Mesendoderm (in vitro differentiated cells): ENCODE measurements around the gene TOGARAM2.
"Not testable (repeated sequence)": the region's sequence is repeated elsewhere in the genome, so short reads cannot be mapped to it uniquely, and the experiment has no call there.

Experiments used
- DNase-seq: peaks from one replicate; pipeline ENCODE4 v3.0.0; 2013
- H2AK5ac ChIP-seq: 2 replicates; pipeline ENCODE4 v1.6.1; 2013; ENCODE audit warnings: low read length, inconsistent platforms
- H2BK120ac ChIP-seq: 2 replicates; pipeline ENCODE4 v1.6.1; 2013; ENCODE audit warnings: low read depth, mild to moderate bottlenecking, low read length, moderate library complexity, mixed read lengths
- H2BK15ac ChIP-seq: replicated peaks from 2 replicates; pipeline ENCODE4 v1.6.1; 2013; ENCODE audit warnings: low read depth, mild to moderate bottlenecking, moderate library complexity
- H2BK5ac ChIP-seq: 2 replicates; pipeline ENCODE4 v1.6.1; 2013; ENCODE audit warnings: low read length, inconsistent platforms
- H3K18ac ChIP-seq: 2 replicates; pipeline ENCODE4 v1.6.1; 2013; ENCODE audit warnings: mild to moderate bottlenecking, low read length, mixed read lengths
- H3K23ac ChIP-seq: one replicate; pipeline ENCODE4 v1.6.1; 2013; ENCODE audit warnings: low read length
- H3K27ac ChIP-seq: 2 replicates; pipeline ENCODE4 v1.5.1; 2013; ENCODE audit warnings: low read depth, mild to moderate bottlenecking, inconsistent platforms, low read length, moderate library complexity
- H3K27me3 ChIP-seq: 2 replicates; pipeline ENCODE4 v1.6.1; 2013; ENCODE audit warnings: low read length, control low read depth, mild to moderate bottlenecking, inconsistent platforms; ENCODE audit not compliant: insufficient read depth, poor library complexity
- H3K36me3 ChIP-seq: 2 replicates; pipeline ENCODE4 v1.6.1; 2013; ENCODE audit warnings: low read length, inconsistent platforms; ENCODE audit not compliant: control insufficient read depth, insufficient read depth
- H3K4ac ChIP-seq: one replicate; pipeline ENCODE4 v1.6.1; 2013; ENCODE audit warnings: low read depth, mild to moderate bottlenecking, low read length, moderate library complexity
- H3K4me1 ChIP-seq: 2 replicates; pipeline ENCODE4 v1.6.1; 2013; ENCODE audit warnings: low read depth, low read length, inconsistent platforms; ENCODE audit not compliant: control insufficient read depth
- H3K4me2 ChIP-seq: 2 replicates; pipeline ENCODE4 v1.6.1; 2013; ENCODE audit warnings: low read length
- H3K4me3 ChIP-seq: 2 replicates; pipeline ENCODE4 v1.5.1; 2013; ENCODE audit warnings: mild to moderate bottlenecking, low read length
- H3K56ac ChIP-seq: one replicate; pipeline ENCODE4 v1.6.1; 2013; ENCODE audit warnings: low read length
- H3K79me1 ChIP-seq: 2 replicates; pipeline ENCODE4 v1.6.1; 2013; ENCODE audit warnings: low read length, inconsistent platforms
- H3K79me2 ChIP-seq: 2 replicates; pipeline ENCODE4 v1.6.1; 2013; ENCODE audit warnings: mild to moderate bottlenecking, low read length; ENCODE audit not compliant: control insufficient read depth, insufficient read depth
- H3K9ac ChIP-seq: 2 replicates; pipeline ENCODE4 v1.6.1; 2013; ENCODE audit warnings: low read length, inconsistent platforms
- H4K5ac ChIP-seq: one replicate; pipeline ENCODE4 v1.6.1; 2013; ENCODE audit warnings: low read length
- H4K8ac ChIP-seq: one replicate; pipeline ENCODE4 v1.6.1; 2013; ENCODE audit warnings: low read depth, mild to moderate bottlenecking, control low read depth, low read length, moderate library complexity
- WGBS: extraction: QIAGEN DNeasy Blood & Tissue Kit; methylation state at CpG from one replicate; pipeline ENCODE4 v1.1.7; 2013; ENCODE audit warnings: low lambda C conversion rate, missing lambda C conversion rate; ENCODE audit not compliant: insufficient coverage; ENCODE audit errors: extremely low coverage; 5-methylcytosine and 5-hydroxymethylcytosine counted together

Gene TOGARAM2

GRCh38 chr2:29079887-29080286 is 98.8 kb downstream of the TOGARAM2 start:
- no peak overlapping the region for H4K5ac ChIP-seq
- no peak overlapping the region for H3K56ac ChIP-seq
- no peaks in the 10 kb centered on the region for H3K36me3 ChIP-seq
- no peak overlapping the region for H3K4ac ChIP-seq
- H2BK15ac ChIP-seq: no peak overlapping the region
- no CpG with 5 or more reads among the region's 7 CpGs for WGBS
- no peak overlapping the region for H4K8ac ChIP-seq
- no peak overlapping the region for H3K4me3 ChIP-seq
- H3K18ac ChIP-seq: no peak overlapping the region
- no peak overlapping the region for H3K23ac ChIP-seq
- no peak overlapping the region for H3K27ac ChIP-seq
- no peak overlapping the region for H3K9ac ChIP-seq
- H3K27me3 ChIP-seq: no peaks in the 10 kb centered on the region
- no peak overlapping the region for H2BK5ac ChIP-seq
- H3K79me1 ChIP-seq: no peaks in the 10 kb centered on the region
- H3K4me1 ChIP-seq: no peaks in the 10 kb centered on the region
- no peak overlapping the region for H3K4me2 ChIP-seq
- H2BK120ac ChIP-seq: no peak overlapping the region
- H2AK5ac ChIP-seq: no peak overlapping the region
- H3K79me2 ChIP-seq: no peaks in the 10 kb centered on the region
- no peak for DNase-seq

GRCh38 chr2:29080886-29081743 is 100.0 kb downstream of the TOGARAM2 start:
- H2BK5ac ChIP-seq: no peak overlapping the region
- no peak overlapping the region for H3K23ac ChIP-seq
- no peak overlapping the region for H4K8ac ChIP-seq
- H3K4me3 ChIP-seq: no peak overlapping the region
- no peaks in the 10 kb centered on the region for H3K79me1 ChIP-seq
- no peak overlapping the region for H3K4me2 ChIP-seq
- H2AK5ac ChIP-seq: no peak overlapping the region
- H3K27me3 ChIP-seq: no peaks in the 10 kb centered on the region
- no peaks in the 10 kb centered on the region for H3K4me1 ChIP-seq
- H3K27ac ChIP-seq: no peak overlapping the region
- H3K4ac ChIP-seq: no peak overlapping the region
- H3K56ac ChIP-seq: no peak overlapping the region
- WGBS: no CpG with 5 or more reads among the region's 12 CpGs
- H3K79me2 ChIP-seq: no peaks in the 10 kb centered on the region
- no peak for DNase-seq
- no peak overlapping the region for H4K5ac ChIP-seq
- H3K36me3 ChIP-seq: no peaks in the 10 kb centered on the region
- H3K18ac ChIP-seq: no peak overlapping the region
- H2BK15ac ChIP-seq: no peak overlapping the region
- no peak overlapping the region for H3K9ac ChIP-seq
- H2BK120ac ChIP-seq: no peak overlapping the region

GRCh38 chr2:29082804-29083495 is 101.9 kb downstream of the TOGARAM2 start:
- no peak overlapping the region for H3K4me3 ChIP-seq
- H3K27me3 ChIP-seq: no peaks in the 10 kb centered on the region
- H3K36me3 ChIP-seq: no peaks in the 10 kb centered on the region

GRCh38 chr2:29084554-29084953 is 103.5 kb downstream of the TOGARAM2 start:
- Histone ChIP-seq H3K36me3 (no peaks in the 10 kb centered on the region), H3K79me2 (no peaks in the 10 kb centered on the region)
- no peak for DNase-seq

More at GRCh38 chr2:29082804-29083495, 101.9 kb downstream of the TOGARAM2 start:
- no CpG with 5 or more reads among the region's 5 CpGs for WGBS
- no peak overlapping the region for H3K27ac ChIP-seq
- no peak overlapping the region for H3K56ac ChIP-seq
- no peak for DNase-seq
- no peak overlapping the region for H3K4me2 ChIP-seq
- no peak overlapping the region for H3K4ac ChIP-seq
- no peak overlapping the region for H2AK5ac ChIP-seq
- no peak overlapping the region for H2BK15ac ChIP-seq
- H3K79me2 ChIP-seq: no peaks in the 10 kb centered on the region
- H2BK5ac ChIP-seq: no peak overlapping the region
- no peak overlapping the region for H3K9ac ChIP-seq
- no peaks in the 10 kb centered on the region for H3K79me1 ChIP-seq
- no peaks in the 10 kb centered on the region for H3K4me1 ChIP-seq
- no peak overlapping the region for H4K5ac ChIP-seq
- no peak overlapping the region for H2BK120ac ChIP-seq
- H4K8ac ChIP-seq: no peak overlapping the region
- H3K23ac ChIP-seq: no peak overlapping the region
- H3K18ac ChIP-seq: no peak overlapping the region

GRCh38 chr2:29090311-29090710 is 109.2 kb downstream of the TOGARAM2 start:
- H3K56ac ChIP-seq, H3K4me3 ChIP-seq, H3K18ac ChIP-seq, H3K27me3 ChIP-seq, DNase-seq, H2BK120ac ChIP-seq, H3K4me2 ChIP-seq, H3K23ac ChIP-seq, H3K79me2 ChIP-seq, H4K5ac ChIP-seq, H3K9ac ChIP-seq, H2BK15ac ChIP-seq, H3K27ac ChIP-seq, H3K79me1 ChIP-seq, H3K4me1 ChIP-seq, H3K4ac ChIP-seq, H3K36me3 ChIP-seq, H4K8ac ChIP-seq, H2AK5ac ChIP-seq, H2BK5ac ChIP-seq: not testable (repeated sequence)
- WGBS: no CpG with 5 or more reads among the region's 7 CpGs

More at GRCh38 chr2:29084554-29084953, 103.5 kb downstream of the TOGARAM2 start:
- no peak overlapping the region for H2BK15ac ChIP-seq
- H2BK120ac ChIP-seq: no peak overlapping the region
- no CpG with 5 or more reads among the region's 1 CpG for WGBS
- no peak overlapping the region for H3K9ac ChIP-seq
- H4K8ac ChIP-seq: no peak overlapping the region
- H4K5ac ChIP-seq: no peak overlapping the region
- no peaks in the 10 kb centered on the region for H3K79me1 ChIP-seq
- H3K4me1 ChIP-seq: no peaks in the 10 kb centered on the region
- no peak overlapping the region for H3K56ac ChIP-seq
- H3K4ac ChIP-seq: no peak overlapping the region
- no peak overlapping the region for H3K27ac ChIP-seq
- H2AK5ac ChIP-seq: no peak overlapping the region
- H3K27me3 ChIP-seq: no peaks in the 10 kb centered on the region
- H3K4me2 ChIP-seq: no peak overlapping the region
- H3K23ac ChIP-seq: no peak overlapping the region
- no peak overlapping the region for H2BK5ac ChIP-seq
- H3K4me3 ChIP-seq: no peak overlapping the region
- no peak overlapping the region for H3K18ac ChIP-seq
